UCSD-AML1 (cell line): ENCODE results near the gene METTL5.

Experiments
- DNase-seq: peaks from one replicate; lab custom pipeline; 2025; ENCODE audit not compliant: unreplicated experiment; lab: John Stamatoyannopoulos, UW

Gene METTL5

DNA sequence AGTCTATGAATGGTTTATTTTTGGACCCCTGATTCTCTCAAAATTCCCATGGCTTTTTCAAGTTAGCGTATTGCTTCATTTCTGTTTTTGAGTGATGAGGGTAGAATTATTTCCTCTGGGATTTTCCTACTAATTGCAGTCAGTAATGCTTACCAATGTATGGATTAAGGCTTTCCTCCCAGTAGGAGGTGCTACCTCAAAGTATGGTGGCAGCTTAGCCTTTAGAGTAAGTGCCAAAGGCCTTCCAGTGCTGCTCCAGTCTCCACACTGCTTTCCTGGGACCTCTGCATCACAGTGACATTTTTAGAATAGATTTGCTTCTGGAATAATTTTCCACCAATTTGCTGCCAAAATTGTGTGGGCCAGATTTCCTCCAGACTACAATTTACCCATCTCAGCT is 42.2 kb downstream of the METTL5 start:
- DNase-seq: no peak

DNA sequence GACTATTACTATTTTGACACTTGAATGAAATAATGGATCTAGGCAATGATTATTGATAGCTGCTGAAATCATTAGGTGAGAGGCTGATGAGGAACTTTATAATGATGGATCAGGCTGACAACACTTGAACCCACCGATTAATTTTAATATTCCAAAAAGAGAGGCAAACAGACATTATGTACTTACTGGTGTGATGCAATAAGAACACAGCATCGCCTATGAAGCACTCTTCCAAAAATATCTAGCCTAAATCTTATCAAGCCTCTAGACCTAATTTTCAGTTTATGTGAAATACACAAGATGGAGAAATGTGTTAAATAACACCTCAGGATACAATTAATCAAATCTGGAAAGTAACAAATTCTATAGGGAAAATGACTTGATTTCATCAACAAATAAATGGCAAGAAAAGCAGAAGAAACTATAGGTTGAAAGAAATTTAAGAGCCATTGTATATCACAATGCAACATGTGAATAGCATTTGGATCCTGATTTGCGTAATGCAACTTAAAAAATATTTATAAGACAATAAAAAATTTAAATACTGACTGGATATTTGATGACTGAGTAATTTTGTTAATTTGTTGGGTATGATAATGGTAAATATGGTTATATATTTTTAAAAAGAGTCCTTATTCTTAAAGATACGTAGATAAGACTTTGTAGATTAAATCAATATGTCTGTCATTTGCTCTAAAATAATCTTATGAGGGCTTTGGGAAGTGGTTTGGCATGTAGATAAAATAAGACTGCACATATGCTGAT is 43.3 kb downstream of the METTL5 start:
- DNase-seq: no peak

DNA sequence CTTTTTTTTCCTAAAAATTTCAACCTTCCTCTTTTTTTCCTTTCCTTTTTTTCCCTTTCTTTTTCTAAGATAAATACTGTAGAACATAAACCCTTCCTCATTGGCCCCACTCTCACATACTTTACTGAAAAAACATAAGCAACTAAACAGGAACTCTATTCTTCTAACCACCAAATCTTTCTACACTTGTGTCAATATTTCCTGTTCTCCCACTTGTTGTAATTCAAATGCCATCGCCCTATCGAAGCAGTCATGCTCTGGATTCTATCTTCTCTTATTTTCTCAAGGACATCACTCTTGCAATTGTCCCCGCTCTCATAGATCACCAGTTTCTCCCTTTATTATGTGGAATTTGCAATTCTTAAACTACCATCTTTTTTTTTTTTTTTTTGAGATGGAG is 46.3 kb downstream of the METTL5 start:
- DNase-seq: no peak

DNA sequence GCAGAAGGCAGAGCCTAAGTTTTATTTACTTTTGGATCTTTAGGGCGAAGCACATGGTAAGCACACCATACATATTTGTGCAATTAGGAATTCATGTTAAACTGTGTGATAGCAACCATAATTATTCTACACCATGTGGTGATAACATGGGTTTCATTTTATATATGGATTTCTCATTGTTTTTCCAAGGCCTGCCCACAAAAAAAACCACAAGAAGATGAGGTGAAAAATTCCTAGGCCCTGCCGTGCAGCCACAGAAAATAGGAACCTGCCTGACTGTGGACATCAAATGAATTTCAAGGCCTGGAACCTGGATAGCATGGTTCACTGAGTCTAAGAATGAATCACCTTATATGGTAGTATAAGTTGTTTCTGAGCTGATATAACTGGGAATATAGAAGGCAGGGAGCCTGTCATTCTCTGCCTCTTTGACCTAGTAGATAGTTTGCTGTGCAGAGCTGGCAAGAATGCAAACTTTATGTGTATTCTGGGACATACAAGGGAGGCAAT is 48.4 kb downstream of the METTL5 start:
- DNase-seq: no peak

DNA sequence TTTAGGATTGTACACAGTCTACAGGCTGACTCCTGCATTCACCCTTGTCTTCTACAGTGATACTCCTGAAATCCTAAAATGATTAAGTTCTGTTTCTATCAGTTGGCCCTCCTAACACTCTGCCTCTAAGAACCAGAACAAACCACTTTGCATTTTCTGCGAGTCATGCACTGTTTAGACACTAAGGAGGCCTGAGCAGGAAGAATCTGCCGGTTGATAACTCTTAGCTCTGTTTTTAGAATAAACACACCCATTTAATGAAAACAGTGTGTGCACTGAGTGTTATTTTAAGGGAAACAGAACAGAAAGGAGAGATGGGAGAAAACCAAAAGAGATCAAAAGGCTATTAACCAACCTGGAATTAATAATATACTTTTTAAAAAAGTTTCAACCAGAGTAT is 48.9 kb downstream of the METTL5 start:
- no peak for DNase-seq

DNA sequence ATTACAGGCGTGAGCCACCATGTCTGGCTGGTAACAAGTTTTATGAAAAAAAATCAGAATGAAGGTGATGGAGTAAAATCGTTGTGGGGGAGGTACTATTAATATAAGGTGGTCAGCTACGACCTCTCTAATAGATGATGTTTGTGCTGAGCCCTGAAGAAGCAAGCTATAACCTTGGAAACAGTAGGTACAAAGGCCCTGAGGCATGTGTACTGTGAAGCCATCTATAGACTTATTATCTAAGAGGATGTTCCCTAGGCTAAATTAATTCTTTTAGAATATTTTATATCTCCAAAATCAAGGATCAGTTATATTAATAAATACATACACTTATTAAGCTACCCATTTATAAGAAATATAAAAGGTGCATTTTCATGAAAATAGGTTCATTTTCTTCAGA is 49.4 kb downstream of the METTL5 start:
- no peak for DNase-seq

DNA sequence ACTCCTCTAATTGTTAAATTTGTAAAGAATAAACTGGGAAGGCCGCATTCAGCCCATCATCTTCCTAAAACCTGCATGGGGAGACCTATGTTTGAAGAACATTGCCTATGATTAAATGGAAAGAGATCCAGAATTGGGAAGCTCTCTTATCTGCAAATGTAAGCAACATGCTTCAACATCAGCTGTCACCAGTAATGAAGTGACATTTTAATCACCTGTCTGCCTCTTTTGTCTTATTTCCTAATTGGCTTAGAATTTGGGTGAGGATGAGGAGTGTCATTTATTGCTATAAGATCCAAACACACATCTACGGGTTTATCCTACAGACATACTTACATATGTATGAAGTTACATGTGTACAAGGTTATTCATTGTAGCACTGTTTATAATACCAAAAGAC is 52.1 kb downstream of the METTL5 start:
- DNase-seq: no peak

DNA sequence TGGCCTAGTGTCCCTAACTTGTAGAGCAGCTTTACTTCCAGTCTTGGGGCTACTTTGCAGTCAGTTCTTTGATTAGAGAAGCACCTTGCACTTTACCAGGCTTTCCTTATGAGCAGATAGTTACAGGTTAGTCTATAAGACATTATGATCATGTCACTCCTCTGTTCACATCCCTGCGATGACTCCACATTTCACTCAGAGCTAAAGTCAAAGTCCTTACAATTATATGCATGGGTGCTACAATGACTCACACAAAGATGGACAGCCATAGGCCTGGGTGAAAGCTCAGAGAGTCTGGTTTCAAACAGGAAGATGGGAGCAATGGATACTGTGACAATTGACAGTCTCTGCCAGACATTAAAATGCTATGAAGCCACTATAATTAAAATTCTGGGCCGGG is 53.1 kb downstream of the METTL5 start:
- DNase-seq: no peak

DNA sequence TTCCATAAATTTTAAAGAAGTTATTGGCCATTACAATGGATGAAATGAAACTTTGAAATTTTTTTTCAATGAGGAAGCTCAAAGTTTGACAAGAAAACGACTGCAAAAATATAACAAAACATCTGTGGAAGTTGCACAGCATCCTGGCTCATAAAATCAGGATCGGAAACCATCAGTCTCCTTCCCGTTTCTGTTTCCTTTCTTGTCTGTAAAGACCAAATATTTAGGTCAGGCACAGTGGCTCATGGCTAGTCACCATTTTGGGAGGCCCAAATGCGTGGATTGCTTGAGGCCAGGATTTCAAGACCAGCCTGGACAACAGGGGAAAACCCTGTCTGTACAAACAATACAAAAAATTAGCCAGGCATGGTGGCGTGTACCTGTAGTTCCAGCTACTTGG is 53.7 kb downstream of the METTL5 start:
- DNase-seq: no peak

DNA sequence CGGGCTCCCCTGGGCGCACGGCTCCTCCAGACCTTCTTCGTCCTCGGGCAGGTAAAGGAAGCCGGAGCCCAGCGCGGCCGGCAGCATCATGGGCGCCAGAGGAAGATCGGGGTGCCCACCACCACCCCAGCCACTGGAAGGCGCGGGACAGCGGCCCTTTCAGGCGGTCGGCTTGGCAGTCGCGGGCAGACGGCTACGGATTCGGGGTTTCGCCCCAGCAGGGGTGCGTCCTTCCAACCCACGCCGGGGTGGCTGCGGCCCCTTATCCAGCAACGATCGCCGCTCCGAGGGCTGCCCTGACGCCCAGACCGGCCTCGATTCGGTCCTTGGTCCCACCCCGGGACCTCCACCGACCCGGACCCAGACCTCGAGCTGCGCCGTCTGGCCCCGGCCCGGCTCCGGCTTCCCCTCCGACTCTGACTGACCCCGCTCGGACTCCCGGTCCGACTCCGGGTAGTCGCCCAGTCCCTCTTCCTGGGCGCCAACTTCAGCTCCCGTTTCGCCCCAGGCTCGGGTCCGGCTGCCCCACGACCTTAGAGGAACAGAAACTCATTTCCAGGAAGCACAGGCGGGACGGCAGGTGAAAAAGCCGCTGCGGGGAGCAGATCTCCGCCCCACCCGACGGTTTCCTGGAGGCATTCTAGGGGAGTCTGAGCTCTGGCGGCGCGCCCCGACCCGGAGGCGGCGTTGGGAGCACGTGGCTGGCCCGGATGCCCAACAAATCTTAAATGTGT is 56.3 kb downstream of the METTL5 start:
- no peak for DNase-seq

DNA sequence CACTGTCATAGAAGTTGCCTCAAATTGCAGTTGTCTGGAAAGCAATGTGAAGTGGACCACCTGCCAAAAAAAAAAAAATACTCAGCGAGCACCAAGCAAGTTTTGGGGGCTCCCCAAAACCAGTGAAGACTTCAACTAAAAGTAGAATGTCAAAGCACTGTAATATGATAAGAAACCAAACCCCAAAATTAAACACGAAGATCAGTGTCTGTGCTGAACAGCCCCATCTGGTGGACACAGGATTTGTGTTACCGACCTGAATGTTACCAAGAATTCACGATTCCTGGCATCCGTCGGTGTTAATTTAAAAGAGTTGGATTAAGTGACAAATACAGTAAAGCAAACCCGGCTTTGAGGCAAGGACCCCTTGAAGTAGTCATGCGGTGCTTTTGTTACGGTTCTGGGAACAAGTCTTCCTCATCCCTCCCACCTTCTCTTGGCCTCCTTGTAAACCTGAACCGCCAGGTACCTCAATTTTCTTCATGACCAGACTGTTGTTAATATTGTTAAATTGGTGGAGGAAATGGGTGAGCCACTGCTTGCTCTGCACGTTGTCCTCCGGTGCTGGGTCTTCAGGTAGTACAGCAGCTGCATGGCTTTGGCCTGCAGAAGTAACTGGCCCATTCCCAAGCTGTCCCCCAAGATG is 57.3 kb downstream of the METTL5 start:
- peak; percentile 13 for DNase-seq

DNA sequence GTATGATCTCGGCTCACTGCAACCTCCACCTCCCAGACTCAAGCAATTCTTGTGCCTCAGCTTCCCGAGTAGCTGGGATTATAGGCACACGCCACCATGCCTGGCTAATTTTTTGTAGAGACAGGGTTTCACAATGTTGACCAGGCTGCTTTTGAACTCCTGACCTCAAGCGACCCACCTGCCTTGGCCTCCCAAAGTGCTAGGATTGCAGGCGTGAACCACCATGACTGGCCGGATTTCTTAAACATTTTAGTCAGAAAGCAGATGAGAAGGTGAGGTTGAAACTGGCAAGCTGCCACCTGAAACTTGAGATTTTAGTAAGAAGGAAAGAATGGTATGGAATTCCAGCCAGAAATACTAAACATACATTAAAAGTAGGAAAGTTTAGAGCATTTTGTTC is 59.2 kb downstream of the METTL5 start:
- DNase-seq: no peak

DNA sequence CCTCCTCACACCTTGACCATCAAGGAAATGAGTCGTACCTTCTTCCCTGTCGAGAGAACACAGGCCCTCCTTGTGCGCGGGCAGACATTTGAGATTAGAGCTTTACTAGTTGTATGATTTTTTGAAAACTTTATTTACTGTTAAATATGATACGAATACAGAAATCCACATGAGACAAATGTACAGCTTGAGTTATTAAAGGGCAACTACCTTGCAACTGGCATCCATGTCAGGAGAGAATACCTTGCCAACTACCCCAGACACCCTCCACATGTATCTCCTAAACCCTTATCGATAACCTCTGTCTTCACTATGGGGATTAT is 62.8 kb downstream of the METTL5 start:
- no peak for DNase-seq
